ENCODE measurements around the gene FAM131A. TPM values are rescaled to one million over a fixed set of nuclear protein-coding genes. Genes with fewer than 3 reads are reported as not detected.

Gene FAM131A
- total and polyA plus RNA-seq, 9 of the 15 experiments (the other 6 are each of a cell fraction or from before 2014, with no cell fraction given) = 0.48 to 11.1 (median 4.3) TPM

- TF ChIP-seq, protein P1, sequence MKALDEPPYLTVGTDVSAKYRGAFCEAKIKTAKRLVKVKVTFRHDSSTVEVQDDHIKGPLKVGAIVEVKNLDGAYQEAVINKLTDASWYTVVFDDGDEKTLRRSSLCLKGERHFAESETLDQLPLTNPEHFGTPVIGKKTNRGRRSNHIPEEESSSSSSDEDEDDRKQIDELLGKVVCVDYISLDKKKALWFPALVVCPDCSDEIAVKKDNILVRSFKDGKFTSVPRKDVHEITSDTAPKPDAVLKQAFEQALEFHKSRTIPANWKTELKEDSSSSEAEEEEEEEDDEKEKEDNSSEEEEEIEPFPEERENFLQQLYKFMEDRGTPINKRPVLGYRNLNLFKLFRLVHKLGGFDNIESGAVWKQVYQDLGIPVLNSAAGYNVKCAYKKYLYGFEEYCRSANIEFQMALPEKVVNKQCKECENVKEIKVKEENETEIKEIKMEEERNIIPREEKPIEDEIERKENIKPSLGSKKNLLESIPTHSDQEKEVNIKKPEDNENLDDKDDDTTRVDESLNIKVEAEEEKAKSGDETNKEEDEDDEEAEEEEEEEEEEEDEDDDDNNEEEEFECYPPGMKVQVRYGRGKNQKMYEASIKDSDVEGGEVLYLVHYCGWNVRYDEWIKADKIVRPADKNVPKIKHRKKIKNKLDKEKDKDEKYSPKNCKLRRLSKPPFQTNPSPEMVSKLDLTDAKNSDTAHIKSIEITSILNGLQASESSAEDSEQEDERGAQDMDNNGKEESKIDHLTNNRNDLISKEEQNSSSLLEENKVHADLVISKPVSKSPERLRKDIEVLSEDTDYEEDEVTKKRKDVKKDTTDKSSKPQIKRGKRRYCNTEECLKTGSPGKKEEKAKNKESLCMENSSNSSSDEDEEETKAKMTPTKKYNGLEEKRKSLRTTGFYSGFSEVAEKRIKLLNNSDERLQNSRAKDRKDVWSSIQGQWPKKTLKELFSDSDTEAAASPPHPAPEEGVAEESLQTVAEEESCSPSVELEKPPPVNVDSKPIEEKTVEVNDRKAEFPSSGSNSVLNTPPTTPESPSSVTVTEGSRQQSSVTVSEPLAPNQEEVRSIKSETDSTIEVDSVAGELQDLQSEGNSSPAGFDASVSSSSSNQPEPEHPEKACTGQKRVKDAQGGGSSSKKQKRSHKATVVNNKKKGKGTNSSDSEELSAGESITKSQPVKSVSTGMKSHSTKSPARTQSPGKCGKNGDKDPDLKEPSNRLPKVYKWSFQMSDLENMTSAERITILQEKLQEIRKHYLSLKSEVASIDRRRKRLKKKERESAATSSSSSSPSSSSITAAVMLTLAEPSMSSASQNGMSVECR (CRISPR knock-in tag; IDR thresholded peaks at IDR 0.05) = 0 out of 2 replicates have a peak, but pooled peaks have one; percentile 50
- TF ChIP-seq MYC (IDR thresholded peaks at IDR 0.05; ENCODE audit: low read depth, low read length) (0 out of 2 replicates have a peak, but pooled peaks have one; percentile 31), MYC (CRISPR knock-in tag; IDR thresholded peaks at IDR 0.05; ENCODE audit: borderline replicate concordance, low read depth) (no peak), ZNF175 (CRISPR knock-in tag; IDR thresholded peaks at IDR 0.05; ENCODE audit: low read depth) (no peak), NFIC (IDR thresholded peaks at IDR 0.05) (0 out of 2 replicates have a peak, but pooled peaks have one; percentile 27), MEIS2 (IDR thresholded peaks at IDR 0.05; ENCODE audit: partially characterized antibody) (peak; percentile 20), ZNF384 (IDR thresholded peaks at IDR 0.05; ENCODE audit: low read depth, low read length) (no peak), SP1 (CRISPR knock-in tag; IDR thresholded peaks at IDR 0.05) (0 out of 2 replicates have a peak, but pooled peaks have one; percentile 48), PYGO2 (tag; IDR thresholded peaks at IDR 0.05) (no peak), ZNF511 (CRISPR knock-in tag; IDR thresholded peaks at IDR 0.05) (no peak), POLR2AphosphoS5 (IDR thresholded peaks at IDR 0.05; ENCODE audit: control insufficient read depth, insufficient read depth, low read depth, low read length) (no peak), RB1 (IDR thresholded peaks at IDR 0.05; ENCODE audit: low read depth) (peak; percentile 67; the same call in 1 of the 2 replicates), BRCA1 (IDR thresholded peaks at IDR 0.05) (no peak), BRCA1 (CRISPR knock-in tag; IDR thresholded peaks at IDR 0.05) (no peak), TEAD4 (IDR thresholded peaks at IDR 0.05; ENCODE audit: low read length) (no peak), TEAD4 (CRISPR knock-in tag; IDR thresholded peaks at IDR 0.05; ENCODE audit: borderline replicate concordance) (no peak), FOXA3 (CRISPR knock-in tag; conservative IDR thresholded peaks at IDR 0.05 in 1 of 2, IDR thresholded peaks at IDR 0.05 in 1 of 2) (peak; percentile 83 to 99), ZFP36 (IDR thresholded peaks at IDR 0.05; ENCODE audit: low read depth, low read length, partially characterized antibody) (peak; percentile 18), CEBPB (tag; IDR thresholded peaks at IDR 0.05) (no peak), POLR3A (IDR thresholded peaks at IDR 0.05; ENCODE audit: borderline replicate concordance, extremely low read depth, insufficient read depth, insufficient read length) (no peak), CTCF (IDR thresholded peaks at IDR 0.05 in 2 of 3, conservative IDR thresholded peaks at IDR 0.05 in 1 of 3; ENCODE audit: insufficient read depth in 2 of 3, low read depth in 1 of 3, low read length in 3 of 3) (peak; percentile 95 to 98 (median 97))
- TF ChIP-seq, protein P2, sequence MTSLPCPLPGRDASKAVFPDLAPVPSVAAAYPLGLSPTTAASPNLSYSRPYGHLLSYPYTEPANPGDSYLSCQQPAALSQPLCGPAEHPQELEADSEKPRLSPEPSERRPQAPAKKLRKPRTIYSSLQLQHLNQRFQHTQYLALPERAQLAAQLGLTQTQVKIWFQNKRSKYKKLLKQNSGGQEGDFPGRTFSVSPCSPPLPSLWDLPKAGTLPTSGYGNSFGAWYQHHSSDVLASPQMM (CRISPR knock-in tag; IDR thresholded peaks at IDR 0.05) = no peak
Observed at GRCh38 chr3:184371570-184372018, 34.2 kb downstream of the FAM131A start (continued).
